HG02759 (cell line): ENCODE data around the gene GHR.

Experiments
- ATAC-seq: cut with Tn5 transposase; IDR thresholded peaks from one replicate; pipeline ENCODE4 v1.9.1; 2021; ENCODE audit warnings: mild to moderate bottlenecking, moderate library complexity; ENCODE audit not compliant: unreplicated experiment

The GHR gene

GRCh38 chr5:42423285-42424165 is at the start of gene GHR:
GHR (plus strand) TSS chr5:42423439; CDS start chr5:42565875, 142,436 bp downstream.
- ATAC-seq = peak; percentile 86

DNA sequence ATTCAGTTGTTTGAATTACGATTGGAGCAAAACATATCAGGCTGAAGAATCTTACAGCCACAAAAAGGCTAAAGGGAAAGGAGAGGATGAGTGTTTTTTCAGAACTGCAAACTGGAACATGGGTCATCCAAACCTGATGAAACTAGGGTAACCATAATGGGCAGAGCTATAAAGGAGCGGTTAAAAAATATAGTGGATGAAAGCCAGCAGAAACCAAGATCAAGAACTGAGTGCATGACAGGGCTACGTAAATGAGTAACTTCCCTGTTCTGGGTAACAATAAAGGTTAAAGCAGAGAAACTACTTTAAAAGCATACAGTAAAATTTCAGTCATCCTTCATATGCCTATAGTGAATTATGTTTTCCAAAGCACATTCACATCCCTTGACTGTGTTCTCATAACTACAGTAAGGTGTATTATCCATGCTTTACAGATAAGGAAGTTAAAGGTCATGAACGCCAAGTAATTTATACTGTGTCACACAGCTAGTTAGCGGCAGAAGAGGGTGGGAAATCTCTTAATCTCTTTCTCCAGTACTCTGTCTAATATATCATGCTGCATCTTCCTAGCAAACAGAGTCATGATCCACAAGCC is 48.5 kb upstream of the GHR start:
- no peak for ATAC-seq

- no peak for ATAC-seq
Measured at GRCh38 chr5:42377496-42377895, 45.7 kb upstream of the GHR start.

DNA sequence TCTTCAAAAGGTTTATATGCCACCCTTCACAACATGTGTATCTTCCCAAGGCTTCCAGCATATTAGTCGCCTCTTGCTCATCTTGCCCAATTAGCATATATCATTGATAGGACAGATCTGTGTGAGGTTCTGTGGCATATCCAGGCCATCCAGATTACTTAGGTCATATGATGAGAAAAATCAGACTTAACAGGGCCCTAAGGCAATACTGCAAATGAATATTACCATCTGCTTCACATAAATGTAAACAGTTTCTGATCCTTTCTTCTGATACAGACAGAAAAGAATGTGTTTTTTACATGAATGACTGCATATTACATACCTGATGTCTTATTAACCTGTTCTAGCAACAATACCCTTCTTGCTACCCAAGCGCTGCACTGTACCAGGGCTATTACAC is 41.3 kb upstream of the GHR start:
- no peak for ATAC-seq

- ATAC-seq = no peak
Measured at GRCh38 chr5:42387563-42387962, 35.7 kb upstream of the GHR start.

- ATAC-seq = no peak
Measured at GRCh38 chr5:42390115-42390514, 33.1 kb upstream of the GHR start.

DNA sequence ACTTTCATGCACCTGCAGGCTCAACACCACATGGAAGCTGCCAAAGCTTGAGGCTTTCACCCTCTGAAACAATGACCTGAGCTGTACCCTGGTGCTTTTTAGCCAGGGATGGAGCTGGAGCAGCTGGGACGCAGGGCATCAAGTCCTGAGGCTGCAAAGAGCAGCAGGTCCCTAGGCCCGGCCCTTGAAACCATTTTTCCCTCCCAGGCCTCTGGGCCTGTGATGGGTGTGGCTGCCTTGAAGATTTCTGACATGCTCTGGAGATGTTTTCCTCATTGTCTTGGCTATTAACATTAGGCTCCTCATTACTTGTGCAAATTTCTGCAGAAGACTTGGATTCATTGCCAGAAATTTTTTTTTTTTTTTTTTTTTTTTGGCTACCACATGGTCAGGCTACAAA is 30.3 kb upstream of the GHR start:
- ATAC-seq = no peak

- no peak for ATAC-seq
Measured at GRCh38 chr5:42396111-42396510, 27.1 kb upstream of the GHR start.

DNA sequence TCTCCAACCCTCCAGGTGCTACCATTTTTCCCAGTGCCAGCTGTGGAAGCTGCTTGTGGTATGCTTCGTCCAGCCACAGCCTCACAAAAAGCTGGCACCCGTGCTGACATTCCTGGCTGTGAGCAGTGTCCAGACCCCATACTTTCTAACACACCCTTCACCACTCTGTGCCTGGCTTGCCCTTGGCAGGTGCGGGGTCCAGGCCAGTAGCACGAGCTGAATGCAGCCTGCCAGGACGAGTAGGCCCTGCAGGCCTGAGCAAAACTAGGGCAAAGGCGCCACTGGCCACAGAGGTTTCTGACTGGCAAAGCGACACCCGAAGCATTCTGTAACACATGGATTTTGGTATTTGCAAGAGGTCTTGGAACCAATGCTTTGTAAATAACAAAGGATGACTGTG is 26.0 kb upstream of the GHR start:
- ATAC-seq = no peak

DNA sequence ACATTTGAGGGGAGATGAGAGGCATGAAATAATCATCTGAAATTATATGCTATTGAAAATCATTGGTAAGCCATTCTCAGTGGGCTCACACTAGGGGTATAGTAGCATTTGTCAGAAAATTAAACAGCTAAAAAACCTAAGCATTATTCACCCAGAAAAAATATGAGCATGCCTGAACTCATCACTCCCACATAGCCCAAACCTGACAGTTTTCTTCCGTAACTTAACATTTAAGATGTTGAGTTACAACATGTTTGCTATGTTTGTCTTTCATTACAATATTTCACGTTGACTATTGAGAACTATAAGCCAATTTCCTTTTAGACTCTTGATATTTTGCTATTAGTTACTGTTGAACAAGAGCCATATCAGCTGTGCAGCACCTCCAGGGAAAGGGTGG is 23.5 kb upstream of the GHR start:
- no peak for ATAC-seq

- ATAC-seq = no peak
Measured at GRCh38 chr5:42400474-42400873, 22.8 kb upstream of the GHR start.

- ATAC-seq = no peak
Measured at GRCh38 chr5:42403236-42403635, 20.0 kb upstream of the GHR start.

- ATAC-seq = no peak
Measured at GRCh38 chr5:42404366-42404765, 18.9 kb upstream of the GHR start.

DNA sequence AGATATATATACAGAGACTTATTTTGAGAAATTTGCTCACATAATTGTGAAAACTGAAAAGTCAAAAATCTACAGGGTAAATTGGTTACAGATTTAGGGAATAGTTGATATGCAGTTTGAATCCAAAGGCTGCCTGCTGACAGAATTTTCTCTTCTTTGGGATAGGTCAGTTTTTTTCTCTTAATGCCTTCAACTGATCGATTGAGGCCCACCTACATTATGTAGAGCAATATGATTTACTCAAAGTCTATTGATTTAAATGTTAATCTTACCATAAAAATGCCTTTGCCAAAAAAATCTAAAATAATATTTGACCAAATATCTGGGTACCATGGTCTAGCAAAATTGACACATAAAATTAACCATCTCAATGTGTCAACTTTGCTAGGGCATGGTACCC is 3.9 kb upstream of the GHR start:
- no peak for ATAC-seq

DNA sequence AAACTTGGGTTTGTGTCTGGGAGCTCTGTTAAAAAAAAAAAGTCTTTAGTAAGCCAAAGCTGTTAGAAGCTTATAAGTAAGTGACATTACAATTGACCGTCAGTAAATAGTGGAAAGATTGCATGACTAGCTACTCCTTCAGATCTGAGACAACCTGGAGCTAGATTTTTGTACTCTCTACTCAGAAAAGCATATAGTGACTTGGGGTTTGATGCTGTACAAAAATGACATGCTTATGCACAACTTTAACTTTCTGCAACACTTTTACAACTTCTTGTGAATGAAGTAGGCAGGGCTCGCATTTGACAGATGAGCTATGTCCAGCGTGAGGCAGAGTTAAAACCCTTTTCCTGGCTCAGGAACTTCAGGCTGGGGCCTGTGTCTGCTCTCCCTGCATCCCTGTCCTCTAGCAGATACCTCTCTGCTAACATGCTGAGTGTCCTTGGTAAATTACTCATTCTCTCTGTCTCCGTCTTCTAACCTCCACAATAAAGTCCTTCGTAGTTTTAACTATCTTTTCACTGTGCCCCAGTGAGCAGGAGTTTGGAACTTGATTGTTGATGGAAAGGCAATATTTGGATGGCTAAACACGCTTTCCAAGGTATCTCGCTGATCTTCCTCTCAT is 471 bp upstream of the GHR start:
- ATAC-seq = peak; percentile 10

DNA sequence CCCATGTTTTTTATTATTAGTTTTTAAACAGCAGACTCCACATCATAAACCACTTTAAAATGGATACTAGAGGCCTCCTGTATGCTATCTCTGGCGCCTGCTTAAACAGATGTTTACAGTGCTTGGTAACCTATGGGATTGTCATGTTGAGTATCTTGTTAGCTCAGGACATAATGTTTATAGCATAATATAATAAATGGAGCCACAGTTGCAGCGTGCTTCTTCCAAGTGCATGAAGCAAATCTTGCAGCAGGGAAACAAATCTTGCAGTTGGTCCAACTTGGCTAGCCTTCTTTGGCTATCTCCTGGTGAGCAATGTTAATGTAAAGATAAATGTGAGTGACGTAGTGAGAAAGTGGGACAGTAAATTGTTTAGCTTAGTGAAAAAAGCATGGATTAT is 2.8 kb downstream of the GHR start:
- ATAC-seq = no peak

GRCh38 chr5:42429694-42430093 is 6.5 kb downstream of the GHR start:
- ATAC-seq = no peak

DNA sequence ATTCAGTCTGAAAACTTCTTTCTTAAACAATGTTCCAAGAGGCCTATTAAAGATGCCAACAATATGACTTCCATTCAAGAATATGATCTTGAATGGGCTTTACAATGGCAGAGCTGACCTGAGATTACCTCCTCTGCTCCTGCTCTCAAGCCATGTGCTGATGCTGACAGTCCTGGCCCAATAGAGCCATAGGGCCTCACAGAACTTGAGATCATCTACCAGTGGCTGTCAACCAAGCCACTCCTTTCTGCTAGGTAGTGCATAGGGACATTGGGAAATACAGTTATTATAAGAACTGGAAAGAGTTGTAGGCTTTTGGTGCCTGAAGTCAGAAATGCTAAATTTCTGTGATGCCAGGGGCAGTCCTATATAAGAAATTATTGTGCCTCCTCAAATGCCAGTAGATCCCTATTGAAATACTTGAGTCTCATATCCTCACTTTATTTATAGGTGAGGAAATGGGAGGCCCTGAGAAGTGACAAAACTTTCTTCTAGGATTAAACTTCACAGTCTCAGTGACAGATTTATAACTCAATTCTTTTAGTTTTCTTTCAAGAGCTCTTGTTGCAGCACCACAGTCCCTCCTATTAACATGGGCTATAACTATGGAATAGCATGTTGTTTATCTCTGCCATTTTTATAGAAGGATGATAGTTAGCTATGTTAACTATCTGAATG is 10.9 kb downstream of the GHR start:
- ATAC-seq = no peak

GRCh38 chr5:42436051-42436450 is 12.8 kb downstream of the GHR start:
- ATAC-seq = no peak

- ATAC-seq = no peak
Measured at GRCh38 chr5:42454216-42454995, 31.2 kb downstream of the GHR start.

- ATAC-seq = no peak
Measured at GRCh38 chr5:42461033-42461432, 37.8 kb downstream of the GHR start.
